ENCODE measurements around the gene GRB2.
"Not testable (repeated sequence)": the region's sequence is repeated elsewhere in the genome, so short reads cannot be mapped to it uniquely, and the experiment has no call there.

GRB2 gene

GRCh38 chr17:75370286-75370915 lies 35.1 kb downstream of the GRB2 start:
- TF ChIP-seq CTCF (IDR thresholded peaks at IDR 0.05; ENCODE audit: insufficient read depth, missing control alignments) = no peak
- DNase-seq (ENCODE audit: insufficient read length, low spot score) (no peak), FAIRE-seq (no peak)

- not testable (repeated sequence) for DNase-seq (ENCODE audit: insufficient read length, low spot score); FAIRE-seq
Observed at GRCh38 chr17:75367838-75368789, 37.4 kb downstream of the GRB2 start.

- TF ChIP-seq CTCF (IDR thresholded peaks at IDR 0.05; ENCODE audit: insufficient read depth, missing control alignments) = no peak
- FAIRE-seq (no peak), DNase-seq (ENCODE audit: insufficient read length, low spot score) (no peak)
Observed at GRCh38 chr17:75367312-75367711, 38.2 kb downstream of the GRB2 start.

GRCh38 chr17:75366432-75366831 lies 39.0 kb downstream of the GRB2 start:
- no peak for TF ChIP-seq CTCF (IDR thresholded peaks at IDR 0.05; ENCODE audit: insufficient read depth, missing control alignments)

GRCh38 chr17:75365931-75366275 lies 39.6 kb downstream of the GRB2 start:
- TF ChIP-seq CTCF (IDR thresholded peaks at IDR 0.05; ENCODE audit: insufficient read depth, missing control alignments) = no peak
- FAIRE-seq = no peak
- no peak for DNase-seq (ENCODE audit: insufficient read length, low spot score)

More at GRCh38 chr17:75366432-75366831, 39.0 kb downstream of the GRB2 start:
- no peak for FAIRE-seq
- no peak for DNase-seq (ENCODE audit: insufficient read length, low spot score)

GRCh38 chr17:75365009-75365930 lies 40.2 kb downstream of the GRB2 start:
- no peak for TF ChIP-seq CTCF (IDR thresholded peaks at IDR 0.05; ENCODE audit: insufficient read depth, missing control alignments)
- DNase-seq (ENCODE audit: insufficient read length, low spot score) (no peak), FAIRE-seq (no peak)

GRCh38 chr17:75364078-75364477 lies 41.4 kb downstream of the GRB2 start:
- no peak for TF ChIP-seq CTCF (IDR thresholded peaks at IDR 0.05; ENCODE audit: insufficient read depth, missing control alignments)
- DNase-seq (ENCODE audit: insufficient read length, low spot score) (no peak), FAIRE-seq (no peak)
